Activated gamma-delta T cell treated with anti-CD3 and anti-CD28 coated beads, Interleukin-2, amount 50 U/mL, for 16 hours (primary cell): ENCODE results near the gene LYST.

ENCODE experiments used
- DNase-seq: peaks from one replicate; pipeline ENCODE4 v3.0.0-alpha.2; 2020; ENCODE audit warnings: low read depth

The LYST gene

GRCh38 chr1:235883261-235883927 lies 16.7 kb upstream of the LYST start:
- no peak for DNase-seq

GRCh38 chr1:235882816-235883215 lies 16.1 kb upstream of the LYST start:
- DNase-seq: no peak

- DNase-seq: no peak
These were observed 15.4 kb upstream of the LYST start for GRCh38 chr1:235881930-235882700.

GRCh38 chr1:235878082-235878811 lies 11.5 kb upstream of the LYST start:
- no peak for DNase-seq

GRCh38 chr1:235876402-235876841 lies 9.7 kb upstream of the LYST start:
- DNase-seq: no peak

GRCh38 chr1:235875036-235875597 lies 8.4 kb upstream of the LYST start:
- DNase-seq: no peak

- DNase-seq: no peak
These were observed 7.6 kb upstream of the LYST start for GRCh38 chr1:235874261-235874660.

GRCh38 chr1:235873571-235873970 lies 6.9 kb upstream of the LYST start:
- no peak for DNase-seq

- DNase-seq: no peak
These were observed 6.3 kb upstream of the LYST start for GRCh38 chr1:235873045-235873444.

- DNase-seq: no peak
These were observed 5.6 kb upstream of the LYST start for GRCh38 chr1:235872270-235872669.

- peak; percentile 15 for DNase-seq
These were observed 1.3 kb upstream of the LYST start for GRCh38 chr1:235867903-235868469.

GRCh38 chr1:235866913-235867845 lies 473 bp upstream of the LYST start:
- peak; percentile 93 for DNase-seq

- no peak for DNase-seq
These were observed 1.0 kb downstream of the LYST start for GRCh38 chr1:235865565-235866204.

- no peak for DNase-seq
These were observed 1.7 kb downstream of the LYST start for GRCh38 chr1:235864931-235865525.

GRCh38 chr1:235864469-235864868 lies 2.2 kb downstream of the LYST start:
- no peak for DNase-seq

- DNase-seq: no peak
These were observed 3.0 kb downstream of the LYST start for GRCh38 chr1:235863699-235864093.

GRCh38 chr1:235861857-235862256 lies 4.8 kb downstream of the LYST start:
- no peak for DNase-seq

GRCh38 chr1:235860829-235861228 lies 5.9 kb downstream of the LYST start:
- no peak for DNase-seq

GRCh38 chr1:235859789-235860188 lies 6.9 kb downstream of the LYST start:
- DNase-seq: no peak

GRCh38 chr1:235858766-235859165 lies 7.9 kb downstream of the LYST start:
- DNase-seq: no peak
